Fibroblast of lung (primary cell): Measurements from ENCODE around the gene TXNDC11.

ENCODE experiments used
- EZH2 ChIP-seq: IDR thresholded peaks from 2 replicates; pipeline ENCODE4 v1.5.1; 2012; ENCODE audit warnings: low read length, control low read depth, mild to moderate bottlenecking; ENCODE audit errors: missing control alignments
- TF ChIP-seq, protein P1 (sequence below), 2 donors: IDR thresholded peaks in 1 of 2; conservative IDR thresholded peaks in 1 of 2; 1 replicate in 1 of 2; 2 replicates in 1 of 2; pipeline ENCODE4 v1.5.1; 2011 to 2012; ENCODE audit warnings: low read length in 2 of 2, control low read depth in 1 of 2, inconsistent platforms in 1 of 2, low read depth in 1 of 2, mild to moderate bottlenecking in 1 of 2

DNA sequence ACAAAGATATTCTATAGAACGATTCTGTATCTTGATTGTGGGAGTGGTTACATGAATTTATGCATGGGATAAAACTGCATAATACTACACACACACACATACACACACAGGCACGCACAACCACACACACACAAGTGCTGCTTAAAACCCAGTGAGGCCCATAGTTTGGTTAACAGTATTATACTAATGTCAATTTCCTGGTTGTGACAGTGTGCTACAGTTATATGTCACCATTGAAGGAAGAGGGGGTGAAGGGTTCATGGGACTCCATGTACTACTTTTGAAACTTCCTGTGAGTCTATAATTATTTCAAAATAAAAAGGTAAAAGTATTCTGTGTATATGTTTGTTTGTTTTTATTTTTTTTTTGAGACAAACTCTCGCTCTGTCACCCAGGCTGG is 46.3 kb upstream of the TXNDC11 start:
- TF ChIP-seq, protein P1, sequence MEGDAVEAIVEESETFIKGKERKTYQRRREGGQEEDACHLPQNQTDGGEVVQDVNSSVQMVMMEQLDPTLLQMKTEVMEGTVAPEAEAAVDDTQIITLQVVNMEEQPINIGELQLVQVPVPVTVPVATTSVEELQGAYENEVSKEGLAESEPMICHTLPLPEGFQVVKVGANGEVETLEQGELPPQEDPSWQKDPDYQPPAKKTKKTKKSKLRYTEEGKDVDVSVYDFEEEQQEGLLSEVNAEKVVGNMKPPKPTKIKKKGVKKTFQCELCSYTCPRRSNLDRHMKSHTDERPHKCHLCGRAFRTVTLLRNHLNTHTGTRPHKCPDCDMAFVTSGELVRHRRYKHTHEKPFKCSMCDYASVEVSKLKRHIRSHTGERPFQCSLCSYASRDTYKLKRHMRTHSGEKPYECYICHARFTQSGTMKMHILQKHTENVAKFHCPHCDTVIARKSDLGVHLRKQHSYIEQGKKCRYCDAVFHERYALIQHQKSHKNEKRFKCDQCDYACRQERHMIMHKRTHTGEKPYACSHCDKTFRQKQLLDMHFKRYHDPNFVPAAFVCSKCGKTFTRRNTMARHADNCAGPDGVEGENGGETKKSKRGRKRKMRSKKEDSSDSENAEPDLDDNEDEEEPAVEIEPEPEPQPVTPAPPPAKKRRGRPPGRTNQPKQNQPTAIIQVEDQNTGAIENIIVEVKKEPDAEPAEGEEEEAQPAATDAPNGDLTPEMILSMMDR (conservative IDR thresholded peaks at IDR 0.05 in 1 of 2, IDR thresholded peaks at IDR 0.05 in 1 of 2; ENCODE audit: low read depth in 1 of 2, low read length in 2 of 2) = no peak
- no peak for TF ChIP-seq EZH2
